Loucy (cell line): Measurements from ENCODE around the gene VPS13A.

ENCODE experiments used
- CTCF ChIP-seq: fragments of 200-600 bp; sonication (generic); conservative IDR thresholded peaks from 2 replicates; pipeline ENCODE4 v1.5.1; 2014; ENCODE audit warnings: mild to moderate bottlenecking, antibody characterized with exemption, low read length
- EZH2phosphoT487 ChIP-seq: fragments of 200-600 bp; IDR thresholded peaks from 2 replicates; pipeline ENCODE4 v1.6.1; 2018; ENCODE audit warnings: antibody characterized with exemption, mild to moderate bottlenecking, moderate library complexity, borderline replicate concordance

- TF ChIP-seq CTCF (peak; percentile 87), EZH2phosphoT487 (no peak)
These were observed 280.7 kb downstream of the VPS13A start for GRCh38 chr9:77457916-77458592.
